Esophagus squamous epithelium (tissue), 4 donors: Measurements from ENCODE around the gene PVALEF.

ENCODE experiments used
- POLR2A ChIP-seq, 4 donors: fragments of 450-650 bp; IDR thresholded peaks; one replicate each; pipeline ENCODE4 v1.6.1; 2017; ENCODE audit warnings: antibody characterized with exemption in 4 of 4, mild to moderate bottlenecking in 4 of 4, moderate library complexity in 3 of 4
- TF ChIP-seq, protein P1 (sequence below), 6 experiments: fragments of 450-650 bp in 4 of 6; fragments of 200-600 bp in 2 of 6; sonication (generic) in 2 of 6; IDR thresholded peaks; one replicate each; pipeline ENCODE4 v1.5.1; 2016 to 2019; ENCODE audit warnings: antibody characterized with exemption in 6 of 6, mild to moderate bottlenecking in 4 of 6, moderate library complexity in 4 of 6

- TF ChIP-seq, protein P1, sequence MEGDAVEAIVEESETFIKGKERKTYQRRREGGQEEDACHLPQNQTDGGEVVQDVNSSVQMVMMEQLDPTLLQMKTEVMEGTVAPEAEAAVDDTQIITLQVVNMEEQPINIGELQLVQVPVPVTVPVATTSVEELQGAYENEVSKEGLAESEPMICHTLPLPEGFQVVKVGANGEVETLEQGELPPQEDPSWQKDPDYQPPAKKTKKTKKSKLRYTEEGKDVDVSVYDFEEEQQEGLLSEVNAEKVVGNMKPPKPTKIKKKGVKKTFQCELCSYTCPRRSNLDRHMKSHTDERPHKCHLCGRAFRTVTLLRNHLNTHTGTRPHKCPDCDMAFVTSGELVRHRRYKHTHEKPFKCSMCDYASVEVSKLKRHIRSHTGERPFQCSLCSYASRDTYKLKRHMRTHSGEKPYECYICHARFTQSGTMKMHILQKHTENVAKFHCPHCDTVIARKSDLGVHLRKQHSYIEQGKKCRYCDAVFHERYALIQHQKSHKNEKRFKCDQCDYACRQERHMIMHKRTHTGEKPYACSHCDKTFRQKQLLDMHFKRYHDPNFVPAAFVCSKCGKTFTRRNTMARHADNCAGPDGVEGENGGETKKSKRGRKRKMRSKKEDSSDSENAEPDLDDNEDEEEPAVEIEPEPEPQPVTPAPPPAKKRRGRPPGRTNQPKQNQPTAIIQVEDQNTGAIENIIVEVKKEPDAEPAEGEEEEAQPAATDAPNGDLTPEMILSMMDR (IDR thresholded peaks at IDR 0.05) = no peak
- TF ChIP-seq POLR2A (IDR thresholded peaks at IDR 0.05) = no peak
Observed at GRCh38 chr17:81223762-81224130, 58.4 kb downstream of the PVALEF start.
